Measurements from ENCODE around the gene RAP1GAP2. TPM values are rescaled to one million over a fixed set of nuclear protein-coding genes. Genes with fewer than 3 reads are reported as not detected.

RAP1GAP2 gene
- total and polyA plus RNA-seq, 2 of the 8 experiments (the other 6 are each of a cell fraction or from before 2014, with no cell fraction given) = 24.0 to 63.8 TPM

DNA sequence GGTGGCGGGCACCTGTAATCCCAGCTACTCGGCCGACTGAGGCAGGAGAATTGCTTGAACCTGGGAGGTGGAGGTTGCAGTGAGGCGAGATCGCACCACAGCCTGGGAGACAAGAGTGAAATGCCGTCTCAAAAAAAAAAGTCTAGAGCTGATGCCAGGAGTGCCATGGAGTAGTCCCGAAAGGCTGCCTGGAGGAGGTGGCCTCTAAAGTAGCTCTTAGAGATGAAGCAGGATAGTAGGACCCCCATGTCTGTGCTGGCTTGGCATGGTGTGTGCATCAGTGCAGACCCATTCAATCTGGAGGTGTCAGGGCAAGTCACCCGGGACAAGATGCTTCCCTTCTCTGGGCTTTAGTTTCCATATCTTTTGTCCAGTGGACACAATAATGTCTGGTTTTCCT lies 6.3 kb downstream of the RAP1GAP2 start:
- Histone ChIP-seq H3K79me2 (ENCODE audit: control insufficient read depth in 1 of 2, insufficient read depth in 2 of 2, low read length in 2 of 2) (no peaks in the 10 kb centered on the region), H3K9ac (replicated peaks in 1 of 4; ENCODE audit: extremely low read depth in 1 of 4, low read depth in 3 of 4, low read length in 3 of 4) (no peak overlapping the region), H3K23ac (ENCODE audit: insufficient read length) (no peak overlapping the region), H4K20me1 (replicated peaks in 1 of 2; ENCODE audit: control insufficient read depth in 1 of 2, insufficient read depth in 2 of 2, low read length in 2 of 2) (peaks cover 0 to 4% of the 10 kb centered on the region in 2 experiments), H3K79me1 (ENCODE audit: low read depth, low read length) (no peaks in the 10 kb centered on the region), H2BK5ac (ENCODE audit: low read depth, low read length) (no peak overlapping the region), H3K9me3 (ENCODE audit: insufficient read depth in 2 of 2, low read depth in 1 of 2, low read length in 1 of 2) (no peaks in the 10 kb centered on the region), H2AFZ (ENCODE audit: low read length) (no peak overlapping the region), H3K4me3 (ENCODE audit: extremely low read depth in 1 of 4, insufficient read depth in 2 of 4, low read depth in 3 of 4, low read length in 4 of 4) (no peak overlapping the region), H3K23me2 (ENCODE audit: low read depth, low read length) (no peaks in the 10 kb centered on the region), H4K8ac (ENCODE audit: extremely low read depth, insufficient read depth, low read length) (no peak overlapping the region), H2BK15ac (ENCODE audit: low read length) (no peak overlapping the region), H2BK20ac (ENCODE audit: low read length) (no peak overlapping the region), H2BK12ac (ENCODE audit: low read depth, low read length) (no peak overlapping the region), H2BK120ac (replicated peaks; ENCODE audit: low read depth, low read length) (no peak overlapping the region), H3K4me1 (replicated peaks in 1 of 4; ENCODE audit: control insufficient read depth in 3 of 4, insufficient read depth in 4 of 4, low read length in 3 of 4) (peaks cover 0 to 7% (median 4%) of the 10 kb centered on the region in 4 experiments; a peak in 4 of 7 replicates), H3K27ac (ENCODE audit: low read depth, low read length) (no peak overlapping the region), H3K4ac (replicated peaks; ENCODE audit: insufficient read length, low read depth, low read length) (no peak overlapping the region), H2AK5ac (ENCODE audit: low read depth, low read length) (no peak overlapping the region), H3K4me2 (ENCODE audit: insufficient read depth in 1 of 2, low read depth in 2 of 2, low read length in 2 of 2) (no peak overlapping the region), H4K91ac (replicated peaks; ENCODE audit: insufficient read length, low read length) (no peak overlapping the region), H4K5ac (ENCODE audit: insufficient read length, low read depth, low read length) (no peak overlapping the region), H3K14ac (ENCODE audit: insufficient read length) (no peak overlapping the region), H3K18ac (ENCODE audit: extremely low read depth, low read length) (no peak overlapping the region), H3K36me3 (ENCODE audit: control insufficient read depth in 2 of 4, insufficient read depth in 4 of 4, low read length in 3 of 4) (no peaks in the 10 kb centered on the region), H3K56ac (replicated peaks; ENCODE audit: insufficient read length, low read depth, low read length) (no peak overlapping the region), H3K27me3 (replicated peaks in 1 of 4; ENCODE audit: control insufficient read depth in 3 of 4, extremely low read depth in 1 of 4, insufficient read depth in 3 of 4, low read length in 3 of 4) (no peaks in the 10 kb centered on the region)
- ChIA-PET CTCF (ENCODE audit: partially characterized antibody) (interaction anchor here (0.8 to 3.2 kb wide), 7 partner anchors 10 to 100 kb away, joined by 3 to 12 read pairs (median 4); no protein-coding TSS in a partner anchor), POLR2A (ENCODE audit: partially characterized antibody) (interaction anchor here (0.6 kb wide), 1 partner anchor 9 kb away, joined by 4 read pairs; no protein-coding TSS in a partner anchor)
- FAIRE-seq (no peak), DNase-seq (ENCODE audit: low read depth in 1 of 2, low spot score in 2 of 2) (no peak)
- whole genome bisulfite sequencing, 2 experiments (ENCODE audit: extremely low coverage in 1 of 2, insufficient coverage in 1 of 2, insufficient read length in 1 of 2, insufficient replicate concordance in 2 of 2, low coverage in 1 of 2, low lambda C conversion rate in 2 of 2, missing lambda C conversion rate in 1 of 2) = 91% methylated on average over 8 of the region's 8 CpGs; no CpG with 5 or more reads in 1 of the 2 experiments
- TF ChIP-seq GTF2F1 (IDR thresholded peaks at IDR 0.05; ENCODE audit: borderline replicate concordance, low read depth, low read length) (no peak), JUND (IDR thresholded peaks at IDR 0.05; ENCODE audit: low read length) (no peak), YY1 (IDR thresholded peaks at IDR 0.05; ENCODE audit: low read depth, low read length) (no peak), CREB1 (IDR thresholded peaks at IDR 0.05) (no peak), MAFK (IDR thresholded peaks at IDR 0.05; ENCODE audit: low read depth, low read length) (no peak), CHD1 (IDR thresholded peaks at IDR 0.05; ENCODE audit: low read depth, low read length) (no peak), EZH2 (IDR thresholded peaks at IDR 0.05; ENCODE audit: low read depth, low read length, severe bottlenecking) (no peak), CBX5 (IDR thresholded peaks at IDR 0.05; ENCODE audit: low read depth, low read length) (no peak), ZNF274 (IDR thresholded peaks at IDR 0.05; ENCODE audit: borderline replicate concordance, extremely low read depth, low read length) (no peak), HDAC6 (IDR thresholded peaks at IDR 0.05; ENCODE audit: low read depth, low read length) (no peak), RFX5 (IDR thresholded peaks at IDR 0.05; ENCODE audit: borderline replicate concordance, low read depth, low read length) (no peak), CTBP2 (IDR thresholded peaks at IDR 0.05; ENCODE audit: borderline replicate concordance, insufficient read depth, insufficient read length, low read length) (no peak), RAD21 (IDR thresholded peaks at IDR 0.05 in 1 of 2, conservative IDR thresholded peaks at IDR 0.05 in 1 of 2; ENCODE audit: low read depth in 2 of 2, low read length in 2 of 2) (no peak)
- TF ChIP-seq, protein P1, sequence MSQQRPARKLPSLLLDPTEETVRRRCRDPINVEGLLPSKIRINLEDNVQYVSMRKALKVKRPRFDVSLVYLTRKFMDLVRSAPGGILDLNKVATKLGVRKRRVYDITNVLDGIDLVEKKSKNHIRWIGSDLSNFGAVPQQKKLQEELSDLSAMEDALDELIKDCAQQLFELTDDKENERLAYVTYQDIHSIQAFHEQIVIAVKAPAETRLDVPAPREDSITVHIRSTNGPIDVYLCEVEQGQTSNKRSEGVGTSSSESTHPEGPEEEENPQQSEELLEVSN (IDR thresholded peaks at IDR 0.05) = no peak
